Transverse colon (tissue), 3 donors: ENCODE measurements around the gene SLC24A4.

Experiments
- POLR2A ChIP-seq: fragments of 450-650 bp; IDR thresholded peaks from one replicate; pipeline ENCODE4 v1.6.1; 2016; ENCODE audit warnings: antibody characterized with exemption, mild to moderate bottlenecking, moderate library complexity
- TF ChIP-seq, protein P1 (sequence below), 5 experiments: fragments of 200-600 bp in 3 of 5; fragments of 450-650 bp in 2 of 5; sonication (generic) in 3 of 5; IDR thresholded peaks; 1 replicate in 2 of 5; 2 replicates in 3 of 5; pipeline ENCODE4 v1.5.1; 2016 to 2017; ENCODE audit warnings: antibody characterized with exemption in 5 of 5, inconsistent platforms in 3 of 5, mild to moderate bottlenecking in 2 of 5, moderate library complexity in 1 of 5

DNA sequence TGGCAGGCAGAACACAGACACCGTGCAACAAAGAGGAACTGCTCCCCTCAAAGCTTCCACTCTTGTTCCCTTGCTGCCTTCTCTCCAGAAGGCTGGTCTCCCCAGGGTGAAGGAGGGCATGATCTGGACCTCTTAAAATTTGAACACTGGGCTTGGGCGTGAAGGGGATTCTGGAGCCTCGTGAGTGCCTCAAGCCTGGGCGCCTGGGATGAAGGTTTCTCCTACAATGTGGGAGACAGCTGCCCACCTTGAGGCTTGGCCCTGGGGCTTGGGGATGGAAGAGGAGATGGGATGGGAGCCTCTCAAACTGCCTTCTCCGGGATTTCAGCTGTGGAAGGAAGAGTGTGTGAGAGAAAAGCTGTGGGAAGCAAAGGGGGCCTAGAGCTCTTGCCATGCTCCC, 182.9 kb downstream of the SLC24A4 start:
- TF ChIP-seq, protein P1, sequence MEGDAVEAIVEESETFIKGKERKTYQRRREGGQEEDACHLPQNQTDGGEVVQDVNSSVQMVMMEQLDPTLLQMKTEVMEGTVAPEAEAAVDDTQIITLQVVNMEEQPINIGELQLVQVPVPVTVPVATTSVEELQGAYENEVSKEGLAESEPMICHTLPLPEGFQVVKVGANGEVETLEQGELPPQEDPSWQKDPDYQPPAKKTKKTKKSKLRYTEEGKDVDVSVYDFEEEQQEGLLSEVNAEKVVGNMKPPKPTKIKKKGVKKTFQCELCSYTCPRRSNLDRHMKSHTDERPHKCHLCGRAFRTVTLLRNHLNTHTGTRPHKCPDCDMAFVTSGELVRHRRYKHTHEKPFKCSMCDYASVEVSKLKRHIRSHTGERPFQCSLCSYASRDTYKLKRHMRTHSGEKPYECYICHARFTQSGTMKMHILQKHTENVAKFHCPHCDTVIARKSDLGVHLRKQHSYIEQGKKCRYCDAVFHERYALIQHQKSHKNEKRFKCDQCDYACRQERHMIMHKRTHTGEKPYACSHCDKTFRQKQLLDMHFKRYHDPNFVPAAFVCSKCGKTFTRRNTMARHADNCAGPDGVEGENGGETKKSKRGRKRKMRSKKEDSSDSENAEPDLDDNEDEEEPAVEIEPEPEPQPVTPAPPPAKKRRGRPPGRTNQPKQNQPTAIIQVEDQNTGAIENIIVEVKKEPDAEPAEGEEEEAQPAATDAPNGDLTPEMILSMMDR (IDR thresholded peaks at IDR 0.05) = no peak
- TF ChIP-seq POLR2A = no peak
